RPMI7951 (cell line): ENCODE measurements around the gene SCRN1. TPM values are rescaled to one million over a fixed set of nuclear protein-coding genes. Genes with fewer than 3 reads are reported as not detected.
A peak's percentile ranks its signal among the peaks of the same experiment; 100 is the strongest.

Experiments
- DNase-seq: peaks from one replicate; pipeline ENCODE4 v3.0.0-alpha.2; 2012; ENCODE audit warnings: low read depth
- total RNA-seq: library from RNA; depleted of rRNA; stranded (reverse); fragments of >200 nt; shearing (Covaris generic); gene quantifications from 2 replicates; pipeline ENCODE4 v1.2.3, GENCODE V29; 2014; rRNA removed

The SCRN1 gene
- total RNA-seq = 112 and 118 TPM in 2 replicates

- peak; percentile 61 for DNase-seq
These were observed at the start of gene SCRN1 for GRCh38 chr7:29989257-29989995. TSS of gene SCRN1 (minus strand) at chr7:29989801. CDS start at chr7:29969067, 20,734 bp downstream.

- DNase-seq = no peak
These were observed 48.8 kb upstream of the SCRN1 start for GRCh38 chr7:30038196-30038980.

GRCh38 chr7:30036220-30036619, 46.6 kb upstream of the SCRN1 start:
- DNase-seq = no peak

GRCh38 chr7:30034501-30034900, 44.9 kb upstream of the SCRN1 start:
- no peak for DNase-seq

- DNase-seq = peak; percentile 69
These were observed 42.9 kb upstream of the SCRN1 start for GRCh38 chr7:30032310-30033125.

GRCh38 chr7:30029696-30030095, 40.1 kb upstream of the SCRN1 start:
- DNase-seq = peak; percentile 39

GRCh38 chr7:30028749-30029635, 39.4 kb upstream of the SCRN1 start:
- peak; percentile 68 for DNase-seq

GRCh38 chr7:30028216-30028748, 38.7 kb upstream of the SCRN1 start, which contains the start of gene PLEKHA8:
TSS of gene PLEKHA8 (plus strand) at chr7:30028412. CDS start at chr7:30028763, 351 bp downstream.
- DNase-seq = peak; percentile 87

GRCh38 chr7:30027740-30028215, 38.2 kb upstream of the SCRN1 start:
- DNase-seq = no peak

GRCh38 chr7:30027065-30027456, 37.5 kb upstream of the SCRN1 start:
- peak; percentile 51 for DNase-seq

GRCh38 chr7:30026229-30027064, 36.8 kb upstream of the SCRN1 start, which contains the start of gene FKBP14:
TSS of gene FKBP14 (minus strand) at chr7:30026702. CDS start at chr7:30026508, 194 bp downstream.
- peak; percentile 100 for DNase-seq

GRCh38 chr7:30023524-30023923, 33.9 kb upstream of the SCRN1 start:
- no peak for DNase-seq

- DNase-seq = no peak
These were observed 33.4 kb upstream of the SCRN1 start for GRCh38 chr7:30022991-30023390.

GRCh38 chr7:30020535-30020934, 30.9 kb upstream of the SCRN1 start:
- DNase-seq = no peak

GRCh38 chr7:30019960-30020359, 30.4 kb upstream of the SCRN1 start:
- DNase-seq = no peak

GRCh38 chr7:30019387-30019786, 29.8 kb upstream of the SCRN1 start:
- no peak for DNase-seq

GRCh38 chr7:30018451-30018850, 28.9 kb upstream of the SCRN1 start:
- no peak for DNase-seq

GRCh38 chr7:30012757-30013156, 23.2 kb upstream of the SCRN1 start:
- no peak for DNase-seq

GRCh38 chr7:30010021-30010420, 20.4 kb upstream of the SCRN1 start:
- DNase-seq = no peak

- DNase-seq = no peak
These were observed 15.9 kb upstream of the SCRN1 start for GRCh38 chr7:30005464-30005863.
